Activated naive CD4-positive, alpha-beta T cell treated with anti-CD3 and anti-CD28 coated beads, Interleukin-2, amount 50 U/mL, for 24 hours (primary cell): ENCODE measurements around the gene BLACAT1.

Source experiments
- H3K27ac Mint-ChIP-seq: one replicate; pipeline ENCODE4 v1.8.0; 2021; ENCODE audit warnings: mild to moderate bottlenecking, mixed read lengths
- H3K27me3 Mint-ChIP-seq: one replicate; pipeline ENCODE4 v1.8.0; 2021; ENCODE audit warnings: mixed read lengths
- H3K36me3 Mint-ChIP-seq: one replicate; pipeline ENCODE4 v1.8.0; 2021; ENCODE audit warnings: mixed read lengths
- H3K4me1 Mint-ChIP-seq: one replicate; pipeline ENCODE4 v1.8.0; 2021; ENCODE audit warnings: mixed read lengths
- H3K4me3 Mint-ChIP-seq: one replicate; pipeline ENCODE4 v1.8.0; 2021; ENCODE audit warnings: mild to moderate bottlenecking, mixed read lengths
- H3K9me3 Mint-ChIP-seq: one replicate; pipeline ENCODE4 v1.8.0; 2021; ENCODE audit warnings: mixed read lengths

Gene BLACAT1

GRCh38 chr1:205474571-205474970 lies 18.7 kb upstream of the BLACAT1 start:
- Mint-ChIP-seq H3K27ac (no peak overlapping the region), H3K36me3 (peaks cover 2% of the 10 kb centered on the region), H3K27me3 (peaks cover 31% of the 10 kb centered on the region), H3K4me1 (peaks cover 1% of the 10 kb centered on the region), H3K9me3 (no peaks in the 10 kb centered on the region), H3K4me3 (no peak overlapping the region)

GRCh38 chr1:205473966-205474365 lies 18.1 kb upstream of the BLACAT1 start:
- no peaks in the 10 kb centered on the region for H3K4me1 Mint-ChIP-seq
- H3K4me3 Mint-ChIP-seq = no peak overlapping the region
- H3K27ac Mint-ChIP-seq = no peak overlapping the region
- peaks cover 34% of the 10 kb centered on the region for H3K27me3 Mint-ChIP-seq
- no peaks in the 10 kb centered on the region for H3K9me3 Mint-ChIP-seq
- H3K36me3 Mint-ChIP-seq = peaks cover 2% of the 10 kb centered on the region

- H3K27me3 Mint-ChIP-seq = peaks cover 36% of the 10 kb centered on the region
- H3K4me3 Mint-ChIP-seq = no peak overlapping the region
- H3K36me3 Mint-ChIP-seq = peaks cover 2% of the 10 kb centered on the region
- H3K27ac Mint-ChIP-seq = no peak overlapping the region
- no peaks in the 10 kb centered on the region for H3K4me1 Mint-ChIP-seq
- no peaks in the 10 kb centered on the region for H3K9me3 Mint-ChIP-seq
Observed at GRCh38 chr1:205473475-205473874, 17.6 kb upstream of the BLACAT1 start.

GRCh38 chr1:205472737-205473441 lies 17.0 kb upstream of the BLACAT1 start:
- H3K4me3 Mint-ChIP-seq = no peak overlapping the region
- H3K27me3 Mint-ChIP-seq = peaks cover 38% of the 10 kb centered on the region
- H3K27ac Mint-ChIP-seq = no peak overlapping the region
- H3K36me3 Mint-ChIP-seq = peaks cover 2% of the 10 kb centered on the region
- no peaks in the 10 kb centered on the region for H3K9me3 Mint-ChIP-seq
- H3K4me1 Mint-ChIP-seq = no peaks in the 10 kb centered on the region

- Mint-ChIP-seq H3K4me3 (no peak overlapping the region), H3K4me1 (no peaks in the 10 kb centered on the region), H3K27me3 (peaks cover 43% of the 10 kb centered on the region), H3K9me3 (no peaks in the 10 kb centered on the region), H3K27ac (no peak overlapping the region), H3K36me3 (no peaks in the 10 kb centered on the region)
Observed at GRCh38 chr1:205470131-205470530, 14.3 kb upstream of the BLACAT1 start.

GRCh38 chr1:205466595-205467220 lies 10.9 kb upstream of the BLACAT1 start:
- H3K36me3 Mint-ChIP-seq = no peaks in the 10 kb centered on the region
- H3K27me3 Mint-ChIP-seq = peaks cover 19% of the 10 kb centered on the region
- no peak overlapping the region for H3K4me3 Mint-ChIP-seq
- no peaks in the 10 kb centered on the region for H3K9me3 Mint-ChIP-seq
- H3K27ac Mint-ChIP-seq = no peak overlapping the region
- H3K4me1 Mint-ChIP-seq = no peaks in the 10 kb centered on the region

GRCh38 chr1:205465392-205465791 lies 9.5 kb upstream of the BLACAT1 start:
- Mint-ChIP-seq H3K4me1 (no peaks in the 10 kb centered on the region), H3K27ac (no peak overlapping the region), H3K9me3 (no peaks in the 10 kb centered on the region), H3K4me3 (no peak overlapping the region), H3K36me3 (no peaks in the 10 kb centered on the region), H3K27me3 (peaks cover 21% of the 10 kb centered on the region)

GRCh38 chr1:205458777-205459566 lies 3.1 kb upstream of the BLACAT1 start:
- Mint-ChIP-seq H3K36me3 (no peaks in the 10 kb centered on the region), H3K27me3 (peaks cover 36% of the 10 kb centered on the region), H3K4me3 (no peak overlapping the region), H3K27ac (no peak overlapping the region), H3K4me1 (peaks cover 12% of the 10 kb centered on the region), H3K9me3 (no peaks in the 10 kb centered on the region)

- Mint-ChIP-seq H3K4me3 (peak overlapping the region; percentile 64), H3K36me3 (no peaks in the 10 kb centered on the region), H3K27me3 (peaks cover 46% of the 10 kb centered on the region), H3K27ac (no peak overlapping the region), H3K4me1 (peaks cover 12% of the 10 kb centered on the region), H3K9me3 (no peaks in the 10 kb centered on the region)
Observed at GRCh38 chr1:205456868-205457745, 1.3 kb upstream of the BLACAT1 start.

- H3K36me3 Mint-ChIP-seq = no peaks in the 10 kb centered on the region
- peak overlapping the region; percentile 72 for H3K4me3 Mint-ChIP-seq
- H3K4me1 Mint-ChIP-seq = peaks cover 12% of the 10 kb centered on the region
- H3K9me3 Mint-ChIP-seq = no peaks in the 10 kb centered on the region
- H3K27me3 Mint-ChIP-seq = peaks cover 48% of the 10 kb centered on the region
- no peak overlapping the region for H3K27ac Mint-ChIP-seq
Observed at GRCh38 chr1:205456383-205456867, 580 bp upstream of the BLACAT1 start.

- Mint-ChIP-seq H3K4me1 (peaks cover 12% of the 10 kb centered on the region), H3K27me3 (peaks cover 49% of the 10 kb centered on the region), H3K36me3 (no peaks in the 10 kb centered on the region), H3K27ac (no peak overlapping the region), H3K4me3 (no peak overlapping the region), H3K9me3 (no peaks in the 10 kb centered on the region)
Observed at GRCh38 chr1:205454903-205455335, 926 bp downstream of the BLACAT1 start.

- H3K4me1 Mint-ChIP-seq = peaks cover 12% of the 10 kb centered on the region
- H3K9me3 Mint-ChIP-seq = no peaks in the 10 kb centered on the region
- H3K4me3 Mint-ChIP-seq = no peak overlapping the region
- H3K27ac Mint-ChIP-seq = no peak overlapping the region
- no peaks in the 10 kb centered on the region for H3K36me3 Mint-ChIP-seq
- H3K27me3 Mint-ChIP-seq = peaks cover 43% of the 10 kb centered on the region
Observed at GRCh38 chr1:205453466-205453865, 2.4 kb downstream of the BLACAT1 start.

GRCh38 chr1:205452933-205453332 lies 2.9 kb downstream of the BLACAT1 start:
- no peak overlapping the region for H3K27ac Mint-ChIP-seq
- H3K4me1 Mint-ChIP-seq = peaks cover 12% of the 10 kb centered on the region
- no peak overlapping the region for H3K4me3 Mint-ChIP-seq
- H3K9me3 Mint-ChIP-seq = no peaks in the 10 kb centered on the region
- peaks cover 40% of the 10 kb centered on the region for H3K27me3 Mint-ChIP-seq
- H3K36me3 Mint-ChIP-seq = no peaks in the 10 kb centered on the region

- Mint-ChIP-seq H3K36me3 (no peaks in the 10 kb centered on the region), H3K9me3 (no peaks in the 10 kb centered on the region), H3K27me3 (peaks cover 35% of the 10 kb centered on the region), H3K27ac (no peak overlapping the region), H3K4me3 (no peak overlapping the region), H3K4me1 (peaks cover 8% of the 10 kb centered on the region)
Observed at GRCh38 chr1:205452364-205452763, 3.5 kb downstream of the BLACAT1 start.

GRCh38 chr1:205451759-205452164 lies 4.1 kb downstream of the BLACAT1 start:
- Mint-ChIP-seq H3K4me1 (peaks cover 8% of the 10 kb centered on the region), H3K36me3 (no peaks in the 10 kb centered on the region), H3K4me3 (no peak overlapping the region), H3K9me3 (no peaks in the 10 kb centered on the region), H3K27ac (no peak overlapping the region), H3K27me3 (peaks cover 35% of the 10 kb centered on the region)
